Bronchial epithelial cell (primary cell): ENCODE measurements around the gene P4HB. TPM values are rescaled to one million over a fixed set of nuclear protein-coding genes. Genes with fewer than 3 reads are reported as not detected.

Experiments
- DNase-seq: peaks from one replicate; pipeline ENCODE4 v3.0.0-alpha.2; 2010; ENCODE audit warnings: low read depth
- FAIRE-seq: peaks from 2 replicates; lab custom pipeline; 2011; peaks lifted over from hg19 to GRCh38; lab: Jason Lieb, UNC
- H3K27me3 ChIP-seq: 2 replicates; pipeline ENCODE4 v1.5.1; 2011; ENCODE audit warnings: low read length; ENCODE audit not compliant: control insufficient read depth, insufficient read depth
- H3K36me3 ChIP-seq: 2 replicates; pipeline ENCODE4 v1.5.1; 2011; ENCODE audit warnings: low read length; ENCODE audit not compliant: control insufficient read depth, insufficient read depth
- H3K4me3 ChIP-seq: 2 replicates; pipeline ENCODE4 v1.5.1; 2011; ENCODE audit warnings: mild to moderate bottlenecking, low read depth, low read length, control low read depth
- CTCF ChIP-seq: IDR thresholded peaks from 2 replicates; pipeline ENCODE4 v1.5.1; 2011; ENCODE audit warnings: mild to moderate bottlenecking, moderate library complexity, low read length, control low read depth, inconsistent platforms; ENCODE audit not compliant: insufficient read depth, severe bottlenecking
- total RNA-seq: library from RNA; depleted of rRNA; stranded (reverse); fragments of >200 nt; gene quantifications from 2 replicates; pipeline ENCODE4 v1.2.1, GENCODE V29; 2014

The P4HB gene
- total RNA-seq, 1 donor from 2014 or later, result 673 TPM

GRCh38 chr17:81833160-81833920 lies 27.0 kb downstream of the P4HB start, which contains the start of gene MCRIP1:
Gene MCRIP1 (minus strand): TSS chr17:81833291. CDS start chr17:81824506, 8,785 bp downstream.
- DNase-seq (peak; percentile 74), FAIRE-seq (no peak)
- H3K36me3 ChIP-seq, result no peaks in the 10 kb centered on the region
- H3K27me3 ChIP-seq, result no peaks in the 10 kb centered on the region
- no peak for TF ChIP-seq CTCF
- peak within 1 kb of the TSS; percentile 79 for H3K4me3 ChIP-seq

- no peak for TF ChIP-seq CTCF
- peak overlapping the region; percentile 52 for H3K4me3 ChIP-seq
- no peaks in the 10 kb centered on the region for H3K36me3 ChIP-seq
- no peak for FAIRE-seq
- no peak for DNase-seq
- H3K27me3 ChIP-seq, result no peaks in the 10 kb centered on the region
Observed at GRCh38 chr17:81832608-81833159, 27.7 kb downstream of the P4HB start.

DNA sequence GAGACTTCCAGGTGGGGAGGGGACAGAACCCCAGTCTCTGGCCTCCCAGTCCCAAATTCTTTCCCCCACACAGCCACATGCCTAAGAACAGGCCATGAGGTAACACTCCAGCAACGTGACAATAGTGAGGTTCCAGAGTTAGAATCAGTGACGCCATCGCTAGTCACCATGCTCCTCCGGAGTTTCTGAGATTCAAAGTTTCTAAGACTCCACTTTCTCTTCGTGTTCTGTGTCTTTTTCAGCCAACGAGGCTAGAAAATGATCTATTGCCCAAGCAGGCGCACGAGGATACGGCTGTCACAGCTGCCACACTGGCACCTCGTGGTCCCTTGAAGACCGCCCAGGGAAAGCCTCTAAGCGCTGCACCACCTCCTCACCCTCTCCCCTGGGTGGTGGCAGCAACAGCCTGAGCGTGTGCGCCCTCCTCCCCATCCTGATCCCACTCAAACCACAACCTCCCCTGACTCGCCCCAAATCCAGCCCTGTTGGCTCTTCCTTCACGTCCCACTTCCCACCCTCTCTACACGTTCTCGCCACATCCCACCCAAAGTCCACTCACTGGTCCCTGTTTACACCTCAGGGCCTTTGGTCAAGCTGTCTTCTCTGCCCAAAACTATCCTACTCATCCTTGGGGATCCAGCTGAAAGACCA lies 28.3 kb downstream of the P4HB start:
- DNase-seq (peak; percentile 65), FAIRE-seq (no peak)
- H3K27me3 ChIP-seq, result no peaks in the 10 kb centered on the region
- no peak for TF ChIP-seq CTCF
- peak overlapping the region; percentile 52 for H3K4me3 ChIP-seq
- H3K36me3 ChIP-seq, result no peaks in the 10 kb centered on the region

DNA sequence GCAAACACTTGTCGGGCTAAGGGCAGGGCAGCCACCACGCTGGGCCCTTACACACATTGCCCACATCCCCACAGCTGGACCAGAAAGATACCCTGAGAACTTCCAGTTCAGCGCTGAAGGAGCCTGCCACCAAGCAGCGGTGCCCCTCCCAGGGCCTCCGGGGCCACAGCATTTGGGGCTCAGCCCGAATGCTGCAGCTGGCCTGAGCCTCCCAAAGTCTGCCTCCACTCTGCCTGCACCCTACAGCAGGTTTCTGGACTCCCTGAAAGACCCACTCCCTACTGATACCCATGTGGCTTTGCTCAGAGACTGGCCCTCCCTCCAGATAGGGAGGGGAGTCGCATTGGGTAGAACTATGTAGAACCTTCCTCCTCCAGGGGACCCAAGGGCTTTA lies 28.8 kb downstream of the P4HB start:
- FAIRE-seq, result no peak
- TF ChIP-seq CTCF, result no peak
- H3K4me3 ChIP-seq, result no peak overlapping the region

DNA sequence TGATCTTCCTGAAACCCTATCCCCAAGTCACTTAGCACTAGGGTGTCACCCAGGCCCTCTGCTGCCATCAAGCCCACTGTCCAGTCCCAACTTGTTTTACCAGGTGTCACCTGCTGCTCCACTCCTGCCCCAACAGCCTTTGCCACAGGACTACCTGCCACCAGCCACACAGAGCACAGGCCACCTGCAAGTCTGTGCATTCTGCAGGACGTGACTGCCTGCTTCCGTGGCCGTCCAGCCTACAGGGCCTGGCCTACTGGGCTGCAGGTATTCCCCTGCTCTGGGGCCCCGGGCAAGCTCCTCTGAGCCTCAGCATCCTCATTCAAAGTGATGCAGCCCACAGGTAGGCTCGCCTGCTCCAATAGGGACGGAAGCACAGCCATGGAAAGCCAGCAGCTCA lies 30.5 kb downstream of the P4HB start:
- H3K27me3 ChIP-seq, result no peaks in the 10 kb centered on the region
- TF ChIP-seq CTCF, result no peak
- DNase-seq (no peak), FAIRE-seq (peak; percentile 68)
- H3K36me3 ChIP-seq, result no peaks in the 10 kb centered on the region
- H3K4me3 ChIP-seq, result no peak overlapping the region

More for the DNA sequence above, 28.8 kb downstream of the P4HB start:
- no peak for DNase-seq
- H3K36me3 ChIP-seq, result no peaks in the 10 kb centered on the region
- no peaks in the 10 kb centered on the region for H3K27me3 ChIP-seq
